ENCODE results near the gene WDR81. TPM values are rescaled to one million over a fixed set of nuclear protein-coding genes. Genes with fewer than 3 reads are reported as not detected.
"Not testable (repeated sequence)": the region's sequence is repeated elsewhere in the genome, so short reads cannot be mapped to it uniquely, and the experiment has no call there.

The WDR81 gene
- total and polyA plus RNA-seq, 2 donors (not counting 1 experiment from before 2014, with no cell fraction given): 52.7 to 102 TPM

DNA sequence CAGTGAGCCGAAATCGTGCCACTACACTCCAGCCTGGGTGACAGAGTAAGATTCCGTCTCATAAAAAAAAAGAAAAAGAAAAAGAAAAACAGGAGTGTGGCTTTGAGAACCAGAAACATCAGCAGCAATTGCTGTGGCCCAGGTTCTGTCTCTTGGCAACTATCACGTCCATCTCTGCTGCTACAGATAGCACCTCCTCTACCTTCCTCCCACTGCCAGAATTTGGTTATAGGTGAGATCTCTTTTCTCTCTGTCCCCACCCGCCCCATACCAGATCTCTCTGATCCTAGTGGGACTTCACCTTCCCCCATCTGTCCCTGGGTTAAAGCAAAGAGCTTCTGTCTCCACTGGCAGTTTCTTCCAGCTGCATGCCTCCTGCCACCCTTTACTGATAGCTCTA is 17.4 kb upstream of the WDR81 start:
- no peaks in the 10 kb centered on the region for H3K36me3 ChIP-seq (replicated peaks in 1 of 2; ENCODE audit: control extremely low read depth in 1 of 2, control insufficient read depth in 1 of 2, extremely low read depth in 1 of 2, insufficient read depth in 2 of 2, low read length in 1 of 2)
- Mint-ChIP-seq H3K9me3 (ENCODE audit: insufficient read depth) (no peaks in the 10 kb centered on the region), H3K4me3 (no peak overlapping the region), H3K27ac (no peak overlapping the region), H3K4me1 (peaks cover 6% of the 10 kb centered on the region), H3K27me3 (peaks cover 45% of the 10 kb centered on the region)
- POLR2A ChIA-PET: interaction anchor here (0.7 kb wide), 1 partner anchor 729 kb away, joined by 3 read pairs; no protein-coding TSS in a partner anchor
- no peak overlapping the region for H3K4me2 ChIP-seq (replicated peaks; ENCODE audit: low read depth, low read length, poor library complexity, severe bottlenecking)
- H3K27ac ChIP-seq (ENCODE audit: low read length in 2 of 2): no peak overlapping the region
- H3K9me3 ChIP-seq (ENCODE audit: control extremely low read depth in 1 of 3, control insufficient read depth in 2 of 3, insufficient read depth in 1 of 3, low read length in 2 of 3): peaks cover 0 to 13% (median 0%) of the 10 kb centered on the region in 3 donors
- H2AFZ ChIP-seq (ENCODE audit: insufficient read depth, low read depth, low read length, poor library complexity, severe bottlenecking): no peak overlapping the region
- 100% methylated on average over 4 of the region's 5 CpGs for WGBS (ENCODE audit: insufficient coverage)
- no peak overlapping the region for H3K4me3 ChIP-seq (ENCODE audit: control extremely low read depth in 1 of 5, extremely low read depth in 1 of 5, insufficient read depth in 1 of 5, low read depth in 2 of 5, low read length in 4 of 5)
- peaks cover 0 to 48% (median 24%) of the 10 kb centered on the region in 4 experiments for H3K27me3 ChIP-seq (replicated peaks in 1 of 4; ENCODE audit: control extremely low read depth in 1 of 4, control insufficient read depth in 3 of 4, insufficient read depth in 4 of 4, low read length in 3 of 4)
- no peaks in the 10 kb centered on the region for H3K79me2 ChIP-seq (ENCODE audit: control insufficient read depth, insufficient read depth, low read length)
- TF ChIP-seq EZH2 (IDR thresholded peaks at IDR 0.05; ENCODE audit: borderline replicate concordance, insufficient read depth, low read depth, low read length, poor library complexity, severe bottlenecking) (no peak), CTCF (IDR thresholded peaks at IDR 0.05) (no peak)
- ATAC-seq (ENCODE audit: low read depth) (no peak), DNase-seq (no peak)
- no peak overlapping the region for H3K9ac ChIP-seq (ENCODE audit: low read length)
- H3K4me1 ChIP-seq (ENCODE audit: control insufficient read depth in 2 of 2, insufficient read depth in 2 of 2, low read length in 2 of 2): peaks cover 16% of the 10 kb centered on the region in 2 donors
- CTCF ChIA-PET: no interaction called here
- no peaks in the 10 kb centered on the region for H4K20me1 ChIP-seq (ENCODE audit: control insufficient read depth, insufficient read depth, low read length, poor library complexity, severe bottlenecking)
- intact Hi-C loops (cut with micrococcal nuclease): no loop called here

DNA sequence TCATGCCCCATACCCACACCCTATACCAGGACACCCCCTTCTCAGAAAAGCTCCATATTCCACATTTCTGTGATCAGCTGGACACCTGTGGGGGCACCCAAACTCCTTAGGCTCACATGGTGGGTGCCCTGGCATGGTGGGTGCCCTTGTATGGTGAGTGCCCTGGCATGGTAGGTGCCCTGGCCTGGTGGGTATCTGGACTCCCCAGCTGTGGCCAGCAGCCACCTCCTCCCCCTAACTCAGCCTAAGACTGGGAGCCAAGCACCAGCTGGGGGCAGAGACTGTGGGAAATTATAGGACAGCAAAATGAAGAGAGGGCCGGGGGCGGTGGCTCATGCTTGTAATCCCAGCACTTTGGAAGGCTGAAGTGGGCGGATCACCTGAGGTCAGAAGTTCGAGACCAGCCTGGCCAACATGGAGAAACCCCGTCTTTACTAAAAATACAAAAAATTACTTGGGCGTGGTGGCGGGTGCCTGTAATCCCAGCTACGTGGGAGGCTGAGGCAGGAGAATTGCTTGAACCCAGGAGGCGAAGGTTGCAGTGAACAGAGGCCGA is 15.6 kb upstream of the WDR81 start:
- peaks cover 0 to 13% (median 0%) of the 10 kb centered on the region in 3 donors for H3K9me3 ChIP-seq (ENCODE audit: control extremely low read depth in 1 of 3, control insufficient read depth in 2 of 3, insufficient read depth in 1 of 3, low read length in 2 of 3)
- H3K9ac ChIP-seq (ENCODE audit: low read length); DNase-seq; H3K79me2 ChIP-seq (ENCODE audit: control insufficient read depth, insufficient read depth, low read length); H3K4me2 ChIP-seq (replicated peaks; ENCODE audit: low read depth, low read length, poor library complexity, severe bottlenecking); H3K27ac Mint-ChIP-seq; CTCF ChIA-PET; H3K27ac ChIP-seq (ENCODE audit: low read length in 2 of 2); H3K36me3 ChIP-seq (replicated peaks in 1 of 2; ENCODE audit: control extremely low read depth in 1 of 2, control insufficient read depth in 1 of 2, extremely low read depth in 1 of 2, insufficient read depth in 2 of 2, low read length in 1 of 2); H3K4me3 ChIP-seq (ENCODE audit: control extremely low read depth in 1 of 5, extremely low read depth in 1 of 5, insufficient read depth in 1 of 5, low read depth in 2 of 5, low read length in 4 of 5); ATAC-seq (ENCODE audit: low read depth); H4K20me1 ChIP-seq (ENCODE audit: control insufficient read depth, insufficient read depth, low read length, poor library complexity, severe bottlenecking); intact Hi-C loops (cut with micrococcal nuclease); H3K4me1 Mint-ChIP-seq; H3K9me3 Mint-ChIP-seq (ENCODE audit: insufficient read depth); H2AFZ ChIP-seq (ENCODE audit: insufficient read depth, low read depth, low read length, poor library complexity, severe bottlenecking): not testable (repeated sequence)
- H3K4me3 Mint-ChIP-seq: peak overlapping the region; percentile 58
- WGBS (ENCODE audit: insufficient coverage): no CpG with 5 or more reads among the region's 10 CpGs
- H3K27me3 Mint-ChIP-seq: peaks cover 56% of the 10 kb centered on the region
- peaks cover 0 to 60% (median 24%) of the 10 kb centered on the region in 4 experiments for H3K27me3 ChIP-seq (replicated peaks in 1 of 4; ENCODE audit: control extremely low read depth in 1 of 4, control insufficient read depth in 3 of 4, insufficient read depth in 4 of 4, low read length in 3 of 4)
- H3K4me1 ChIP-seq (ENCODE audit: control insufficient read depth in 2 of 2, insufficient read depth in 2 of 2, low read length in 2 of 2): peaks cover 16% of the 10 kb centered on the region in 2 donors
- POLR2A ChIA-PET: interaction anchor here (0.5 to 1.0 kb wide), 2 partner anchors 11 to 946 kb away, joined by 3 read pairs; no protein-coding TSS in a partner anchor
